K562 (cell line): ENCODE results near the gene HSPA6. TPM values are rescaled to one million over a fixed set of nuclear protein-coding genes. Genes with fewer than 3 reads are reported as not detected.

Experiments used
- CREB1 ChIP-seq, 2 experiments: sonication (generic) in 1 of 2; formaldehyde crosslinking in 1 of 2; IDR thresholded peaks; 2 replicates each; pipeline versions ENCODE4 v1.6.1 to v1.8.0; 2012 to 2022; ENCODE audit warnings: inconsistent platforms in 1 of 2, mild to moderate bottlenecking in 1 of 2, missing genetic modification reagents in 1 of 2, moderate library complexity in 1 of 2
- CXXC5 ChIP-seq: fragments of 250-450 bp; sonication (Bioruptor Pico); IDR thresholded peaks from 2 replicates; pipeline ENCODE4 v1.8.0; 2022; ENCODE audit warnings: inconsistent platforms, mild to moderate bottlenecking, moderate library complexity
- DACH1 ChIP-seq: fragments of 450-650 bp; IDR thresholded peaks from 2 replicates; pipeline ENCODE4 v1.6.1; 2018; ENCODE audit not compliant: partially characterized antibody
- EGR1 ChIP-seq: fragments of 450-650 bp; conservative IDR thresholded peaks from 2 replicates; pipeline ENCODE4 v1.6.1; 2017; ENCODE audit warnings: mild to moderate bottlenecking
- EP400 ChIP-seq: fragments of 450-650 bp; IDR thresholded peaks from 2 replicates; pipeline ENCODE4 v1.6.1; 2017; ENCODE audit warnings: antibody characterized with exemption, mild to moderate bottlenecking, moderate library complexity
- ESRRB ChIP-seq: fragments of 250-450 bp; sonication (Bioruptor Pico); IDR thresholded peaks from 2 replicates; pipeline ENCODE4 v1.5.0; 2020; ENCODE audit warnings: mild to moderate bottlenecking, moderate library complexity, borderline replicate concordance
- GABPB2 ChIP-seq: fragments of 250-450 bp; sonication (Bioruptor Pico); conservative IDR thresholded peaks from 2 replicates; pipeline ENCODE4 v1.5.1; 2021; ENCODE audit warnings: mild to moderate bottlenecking
- KAT8 ChIP-seq: fragments of 450-650 bp; IDR thresholded peaks from 2 replicates; pipeline ENCODE4 v1.6.1; 2016; ENCODE audit warnings: low read depth, mild to moderate bottlenecking
- MAZ ChIP-seq, 2 experiments: fragments of 450-650 bp in 1 of 2; sonication (generic) in 1 of 2; formaldehyde crosslinking; IDR thresholded peaks in 1 of 2; conservative IDR thresholded peaks in 1 of 2; 2 replicates each; pipeline versions ENCODE4 v1.4.0 to v1.5.0; 2020; ENCODE audit warnings: mild to moderate bottlenecking in 1 of 2, missing genetic modification reagents in 1 of 2
- SMAD3 ChIP-seq: fragments of 450-650 bp; formaldehyde crosslinking; conservative IDR thresholded peaks from 2 replicates; pipeline ENCODE4 v1.4.0; 2020; ENCODE audit warnings: mild to moderate bottlenecking
- TCF3 ChIP-seq: sonication (generic); formaldehyde crosslinking; IDR thresholded peaks from 2 replicates; pipeline ENCODE4 v1.4.0; 2020; ENCODE audit warnings: mild to moderate bottlenecking, missing genetic modification reagents
- XRCC5 ChIP-seq: fragments of 200-400 bp; formaldehyde crosslinking; IDR thresholded peaks from 2 replicates; pipeline ENCODE4 v1.6.1; 2017; ENCODE audit warnings: low read depth, mild to moderate bottlenecking, low read length
- ZNF444 ChIP-seq: fragments of 250-450 bp; sonication (Bioruptor Pico); IDR thresholded peaks from 2 replicates; pipeline ENCODE4 v1.4.0; 2020; ENCODE audit warnings: mild to moderate bottlenecking, moderate library complexity
- polyA plus RNA-seq, 8 experiments: library from polyadenylated mRNA; depleted of rRNA in 4 of 8; stranded (reverse) in 5 of 8; unstranded in 3 of 8; fragments of >200 nt; fragmentation: Nextera tagmentation in 2 of 8; fragmentation: Illumina TruSeq in 1 of 8; extraction: Ambion mirVana in 2 of 8; extraction: Trizol in 1 of 8; gene quantifications; 2 replicates each; pipeline versions ENCODE4 v1.2.1 to v1.2.3, GENCODE V29; 2011 to 2014; ENCODE audit warnings: inconsistent platforms in 1 of 8, missing spikeins in 1 of 8
- total RNA-seq, 7 experiments: library from RNA; depleted of rRNA in 6 of 7; stranded (reverse); fragments of >200 nt in 6 of 7; fragmentation: Illumina TruSeq in 2 of 7; extraction: Trizol in 2 of 7; gene quantifications; 2 replicates each; pipeline versions ENCODE4 v1.2.1 to v1.2.3, GENCODE V29; 2011 to 2021; ENCODE audit warnings: low replicate concordance in 1 of 7
- TF ChIP-seq, protein P1 (sequence below), 2 experiments: fragments of 150-350 bp in 1 of 2; IDR thresholded peaks; 2 replicates each; pipeline ENCODE4 v1.6.1; 2012 to 2016; ENCODE audit warnings: low read depth in 2 of 2, low read length in 2 of 2, mild to moderate bottlenecking in 1 of 2, moderate library complexity in 1 of 2
- TF ChIP-seq, protein P2 (sequence below), 2 experiments: fragments of 450-650 bp; IDR thresholded peaks; 2 replicates each; pipeline ENCODE4 v1.6.1; 2016
- TF ChIP-seq, protein P3 (sequence below), 2 experiments: fragments of 250-450 bp in 1 of 2; fragments of 450-650 bp in 1 of 2; sonication (Bioruptor Pico) in 1 of 2; IDR thresholded peaks; 2 replicates each; pipeline versions ENCODE4 v1.6.1 to v1.8.0; 2016 to 2021; ENCODE audit warnings: mild to moderate bottlenecking in 2 of 2, moderate library complexity in 2 of 2, missing compliant biosample characterization in 1 of 2, missing genetic modification characterization in 1 of 2
- TF ChIP-seq, protein P4 (sequence below): fragments of 250-450 bp; sonication (Bioruptor Pico); IDR thresholded peaks from 2 replicates; pipeline ENCODE4 v1.8.0; 2021; ENCODE audit warnings: borderline replicate concordance, mild to moderate bottlenecking, moderate library complexity; ENCODE audit not compliant: poor library complexity, severe bottlenecking
- TF ChIP-seq, protein P5 (sequence below), 2 experiments: fragments of 450-650 bp in 1 of 2; sonication (generic) in 1 of 2; formaldehyde crosslinking in 1 of 2; IDR thresholded peaks in 1 of 2; conservative IDR thresholded peaks in 1 of 2; 2 replicates each; pipeline versions ENCODE4 v1.6.1 to v1.8.1; 2016 to 2023; ENCODE audit warnings: mild to moderate bottlenecking in 2 of 2, moderate library complexity in 2 of 2, inconsistent platforms in 1 of 2, missing genetic modification reagents in 1 of 2

The HSPA6 gene
- total and polyA plus RNA-seq, 9 of the 15 experiments (the other 6 are each of a cell fraction or from before 2014, with no cell fraction given): 0.15 to 10.0 (median 2.4) TPM

DNA sequence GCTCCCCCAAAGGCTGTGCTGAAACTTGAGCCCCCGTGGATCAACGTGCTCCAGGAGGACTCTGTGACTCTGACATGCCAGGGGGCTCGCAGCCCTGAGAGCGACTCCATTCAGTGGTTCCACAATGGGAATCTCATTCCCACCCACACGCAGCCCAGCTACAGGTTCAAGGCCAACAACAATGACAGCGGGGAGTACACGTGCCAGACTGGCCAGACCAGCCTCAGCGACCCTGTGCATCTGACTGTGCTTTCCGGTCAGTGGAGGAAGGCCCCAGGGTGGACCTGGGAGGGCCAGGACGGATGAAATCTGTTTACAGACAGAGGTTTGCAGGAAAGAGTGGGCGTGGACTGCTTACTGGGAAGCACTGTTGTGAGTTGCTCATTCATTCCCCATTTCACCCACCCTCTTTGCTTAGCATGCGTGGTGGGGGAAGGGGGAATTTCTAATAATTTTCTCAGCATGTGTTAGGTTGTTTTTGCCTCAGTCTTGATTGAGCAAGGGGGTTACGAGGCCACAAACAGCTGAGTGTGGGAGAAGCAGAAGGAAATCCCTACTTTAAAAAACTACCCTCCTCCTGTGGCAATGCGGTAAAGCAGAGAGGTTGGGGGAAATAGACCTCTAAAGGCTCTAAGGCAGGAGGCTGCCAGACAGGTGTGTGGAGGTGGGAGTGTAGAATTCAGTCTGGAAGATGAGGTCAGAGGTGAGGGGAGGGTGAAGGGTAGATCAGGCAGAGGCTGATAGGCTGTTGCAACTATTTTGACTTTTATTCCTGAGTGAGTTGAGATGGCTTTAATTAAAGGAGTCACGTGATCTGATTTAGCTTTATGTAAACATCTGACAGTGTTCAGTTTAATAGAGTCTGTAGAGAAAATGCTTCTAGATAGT is 17.8 kb upstream of the HSPA6 start (continued):
- TF ChIP-seq TCF3 (CRISPR knock-in tag) (0 out of 2 replicates have a peak, but pooled peaks have one; percentile 13), SMAD3 (CRISPR knock-in tag) (no peak), XRCC5 (no peak), ESRRB (CRISPR knock-in tag) (no peak), GABPB2 (CRISPR knock-in tag) (no peak), EP400 (peak; percentile 73), CREB1 (IDR thresholded peaks at IDR 0.05) (no peak), CREB1 (CRISPR knock-in tag; IDR thresholded peaks at IDR 0.05) (no peak), KAT8 (no peak), EGR1 (peak; percentile 91), ZNF444 (CRISPR knock-in tag) (no peak), CXXC5 (CRISPR knock-in tag) (no peak), MAZ (CRISPR knock-in tag; conservative IDR thresholded peaks at IDR 0.05 in 1 of 2, IDR thresholded peaks at IDR 0.05 in 1 of 2) (peak in 1 of 2 experiments; percentile 43; a peak in 1 of 4 replicates), DACH1 (no peak)
- TF ChIP-seq, protein P1, sequence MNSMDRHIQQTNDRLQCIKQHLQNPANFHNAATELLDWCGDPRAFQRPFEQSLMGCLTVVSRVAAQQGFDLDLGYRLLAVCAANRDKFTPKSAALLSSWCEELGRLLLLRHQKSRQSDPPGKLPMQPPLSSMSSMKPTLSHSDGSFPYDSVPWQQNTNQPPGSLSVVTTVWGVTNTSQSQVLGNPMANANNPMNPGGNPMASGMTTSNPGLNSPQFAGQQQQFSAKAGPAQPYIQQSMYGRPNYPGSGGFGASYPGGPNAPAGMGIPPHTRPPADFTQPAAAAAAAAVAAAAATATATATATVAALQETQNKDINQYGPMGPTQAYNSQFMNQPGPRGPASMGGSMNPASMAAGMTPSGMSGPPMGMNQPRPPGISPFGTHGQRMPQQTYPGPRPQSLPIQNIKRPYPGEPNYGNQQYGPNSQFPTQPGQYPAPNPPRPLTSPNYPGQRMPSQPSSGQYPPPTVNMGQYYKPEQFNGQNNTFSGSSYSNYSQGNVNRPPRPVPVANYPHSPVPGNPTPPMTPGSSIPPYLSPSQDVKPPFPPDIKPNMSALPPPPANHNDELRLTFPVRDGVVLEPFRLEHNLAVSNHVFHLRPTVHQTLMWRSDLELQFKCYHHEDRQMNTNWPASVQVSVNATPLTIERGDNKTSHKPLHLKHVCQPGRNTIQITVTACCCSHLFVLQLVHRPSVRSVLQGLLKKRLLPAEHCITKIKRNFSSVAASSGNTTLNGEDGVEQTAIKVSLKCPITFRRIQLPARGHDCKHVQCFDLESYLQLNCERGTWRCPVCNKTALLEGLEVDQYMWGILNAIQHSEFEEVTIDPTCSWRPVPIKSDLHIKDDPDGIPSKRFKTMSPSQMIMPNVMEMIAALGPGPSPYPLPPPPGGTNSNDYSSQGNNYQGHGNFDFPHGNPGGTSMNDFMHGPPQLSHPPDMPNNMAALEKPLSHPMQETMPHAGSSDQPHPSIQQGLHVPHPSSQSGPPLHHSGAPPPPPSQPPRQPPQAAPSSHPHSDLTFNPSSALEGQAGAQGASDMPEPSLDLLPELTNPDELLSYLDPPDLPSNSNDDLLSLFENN (IDR thresholded peaks at IDR 0.05; ENCODE audit: low read depth in 2 of 2, low read length in 2 of 2): no peak
- TF ChIP-seq, protein P2, sequence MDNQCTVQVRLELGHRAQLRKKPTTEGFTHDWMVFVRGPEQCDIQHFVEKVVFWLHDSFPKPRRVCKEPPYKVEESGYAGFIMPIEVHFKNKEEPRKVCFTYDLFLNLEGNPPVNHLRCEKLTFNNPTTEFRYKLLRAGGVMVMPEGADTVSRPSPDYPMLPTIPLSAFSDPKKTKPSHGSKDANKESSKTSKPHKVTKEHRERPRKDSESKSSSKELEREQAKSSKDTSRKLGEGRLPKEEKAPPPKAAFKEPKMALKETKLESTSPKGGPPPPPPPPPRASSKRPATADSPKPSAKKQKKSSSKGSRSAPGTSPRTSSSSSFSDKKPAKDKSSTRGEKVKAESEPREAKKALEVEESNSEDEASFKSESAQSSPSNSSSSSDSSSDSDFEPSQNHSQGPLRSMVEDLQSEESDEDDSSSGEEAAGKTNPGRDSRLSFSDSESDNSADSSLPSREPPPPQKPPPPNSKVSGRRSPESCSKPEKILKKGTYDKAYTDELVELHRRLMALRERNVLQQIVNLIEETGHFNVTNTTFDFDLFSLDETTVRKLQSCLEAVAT (IDR thresholded peaks at IDR 0.05): 0 out of 4 replicates have a peak, but pooled peaks of 1 of the 2 experiments have one; percentile 15
- TF ChIP-seq, protein P3, sequence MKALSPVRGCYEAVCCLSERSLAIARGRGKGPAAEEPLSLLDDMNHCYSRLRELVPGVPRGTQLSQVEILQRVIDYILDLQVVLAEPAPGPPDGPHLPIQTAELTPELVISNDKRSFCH (CRISPR knock-in tag; IDR thresholded peaks at IDR 0.05): no peak
- TF ChIP-seq, protein P3 (tag; IDR thresholded peaks at IDR 0.05): no peak
- TF ChIP-seq, protein P4, sequence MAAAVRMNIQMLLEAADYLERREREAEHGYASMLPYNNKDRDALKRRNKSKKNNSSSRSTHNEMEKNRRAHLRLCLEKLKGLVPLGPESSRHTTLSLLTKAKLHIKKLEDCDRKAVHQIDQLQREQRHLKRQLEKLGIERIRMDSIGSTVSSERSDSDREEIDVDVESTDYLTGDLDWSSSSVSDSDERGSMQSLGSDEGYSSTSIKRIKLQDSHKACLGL (CRISPR knock-in tag): no peak
- TF ChIP-seq, protein P5, sequence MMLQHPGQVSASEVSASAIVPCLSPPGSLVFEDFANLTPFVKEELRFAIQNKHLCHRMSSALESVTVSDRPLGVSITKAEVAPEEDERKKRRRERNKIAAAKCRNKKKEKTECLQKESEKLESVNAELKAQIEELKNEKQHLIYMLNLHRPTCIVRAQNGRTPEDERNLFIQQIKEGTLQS (IDR thresholded peaks at IDR 0.05): 0 out of 2 replicates have a peak, but pooled peaks have one; percentile 18
- TF ChIP-seq, protein P5 (CRISPR knock-in tag; conservative IDR thresholded peaks at IDR 0.05): no peak
